Hematopoietic multipotent progenitor cell treated with erythropoietin and hydrocortisone succinate and interleukin-3 and kit ligand, for 4 days (in vitro differentiated cells): ENCODE data around the gene CACNA2D1.
A peak's percentile ranks its signal among the peaks of the same experiment; 100 is the strongest.
"Not testable (repeated sequence)": the region's sequence is repeated elsewhere in the genome, so short reads cannot be mapped to it uniquely, and the experiment has no call there.

Experiments
- DNase-seq: peaks from one replicate; pipeline ENCODE4 v3.0.0-alpha.2; 2015

CACNA2D1 gene

DNA sequence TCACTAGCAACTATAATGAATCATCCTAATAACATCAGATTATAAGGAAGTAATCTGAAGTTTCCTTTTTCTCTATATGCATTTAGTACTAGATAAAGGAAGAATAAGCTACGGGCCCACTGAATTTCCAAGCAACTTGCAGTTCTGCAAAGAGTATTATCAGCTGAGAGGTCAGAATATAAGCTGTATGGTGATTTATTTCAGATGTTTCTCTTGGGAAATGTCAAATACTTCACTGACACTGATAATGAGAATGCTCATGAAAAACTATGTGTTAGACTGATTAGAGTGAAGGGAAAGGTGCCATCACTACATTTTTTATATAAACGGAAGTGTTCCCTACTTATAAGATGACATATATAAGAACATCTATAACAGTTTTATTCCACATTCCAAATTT, 422.5 kb downstream of the CACNA2D1 start:
- DNase-seq, result no peak

DNA sequence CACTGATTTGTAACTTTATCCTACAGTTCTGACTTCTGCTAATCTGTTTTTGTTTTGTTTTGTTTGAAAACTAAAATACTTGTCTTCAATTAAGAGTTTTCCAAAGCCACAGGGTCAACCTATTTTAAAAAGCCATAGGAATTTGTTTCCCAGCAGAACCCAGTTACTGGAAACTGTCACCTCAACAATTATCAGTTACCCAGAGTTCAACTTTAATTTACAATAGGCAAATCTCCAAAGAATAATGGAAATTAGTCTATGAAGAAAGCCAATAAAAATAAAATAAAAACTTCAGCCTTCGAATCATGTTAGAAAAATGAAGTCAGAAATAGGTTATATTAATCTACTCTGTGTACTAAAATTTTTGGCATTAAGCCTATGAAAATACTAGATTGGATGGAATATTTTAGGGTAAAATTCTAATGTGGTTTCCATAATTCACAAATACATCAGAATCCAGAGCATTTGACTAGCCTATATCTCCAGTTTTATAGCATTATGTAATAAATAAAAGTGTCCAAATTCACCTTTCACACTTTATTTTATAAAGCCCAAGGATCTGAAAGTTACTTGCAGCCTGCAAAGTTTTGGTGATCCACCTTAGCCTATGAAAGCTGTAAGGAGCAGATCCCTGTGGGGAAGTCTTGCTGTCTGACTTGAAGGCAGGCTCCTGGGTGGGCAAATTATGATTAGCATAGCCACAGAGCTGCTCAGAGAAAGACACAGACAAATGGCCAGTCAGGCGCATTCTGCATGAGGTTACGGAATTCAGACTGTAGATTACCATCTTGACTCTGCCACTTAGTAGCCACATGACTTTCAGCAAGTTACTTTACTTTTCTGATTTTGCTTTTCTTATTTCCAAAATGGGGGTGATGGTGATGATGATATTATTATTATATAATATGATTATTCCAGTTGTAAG, 423.8 kb downstream of the CACNA2D1 start:
- peak; percentile 37 for DNase-seq

DNA sequence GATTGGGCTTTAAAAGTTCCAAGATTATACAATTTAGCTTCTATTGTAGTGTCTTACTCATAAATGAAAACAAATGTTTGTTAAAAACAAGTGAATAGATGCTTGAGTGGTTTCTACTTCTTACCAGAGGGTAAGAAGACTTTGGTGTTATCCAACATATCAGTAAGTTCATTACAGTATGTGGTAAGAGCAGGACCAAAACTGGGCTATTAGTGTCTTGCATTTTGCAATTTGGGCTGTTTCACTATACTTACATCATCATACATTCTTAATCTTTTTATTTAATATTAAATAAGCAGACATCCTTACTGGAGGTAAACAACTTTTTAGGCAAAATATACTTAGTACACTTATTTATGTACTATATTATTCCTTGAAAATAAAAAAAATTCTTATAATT, 425.4 kb downstream of the CACNA2D1 start:
- no peak for DNase-seq

DNA sequence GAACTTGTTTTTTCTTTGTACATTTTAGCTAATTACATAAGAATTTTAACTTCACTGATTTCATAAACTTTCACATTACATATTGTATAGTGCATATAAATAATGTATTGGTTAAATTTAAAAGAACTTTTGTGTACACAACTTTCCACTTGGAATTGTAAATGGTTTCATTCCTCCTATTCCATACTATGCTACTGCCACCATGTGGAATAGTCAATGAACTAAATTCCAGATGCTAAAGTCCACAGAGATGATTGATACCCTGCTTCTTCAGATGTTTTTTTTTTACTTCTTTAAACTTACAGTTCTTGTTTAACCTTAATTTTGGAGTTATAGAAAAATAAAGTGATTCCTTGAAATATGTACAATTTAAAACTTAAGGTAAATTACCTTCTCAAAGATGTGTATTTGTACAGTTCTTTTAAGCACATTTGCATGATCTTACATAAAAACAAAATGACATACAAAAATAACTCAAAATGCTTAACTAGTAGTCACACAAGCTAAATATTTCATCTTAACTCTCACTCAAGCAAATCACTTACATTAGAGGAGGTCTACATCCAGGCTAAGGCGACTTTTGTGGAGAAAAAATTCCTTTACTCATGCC, 426.1 kb downstream of the CACNA2D1 start:
- peak; percentile 37 for DNase-seq

DNA sequence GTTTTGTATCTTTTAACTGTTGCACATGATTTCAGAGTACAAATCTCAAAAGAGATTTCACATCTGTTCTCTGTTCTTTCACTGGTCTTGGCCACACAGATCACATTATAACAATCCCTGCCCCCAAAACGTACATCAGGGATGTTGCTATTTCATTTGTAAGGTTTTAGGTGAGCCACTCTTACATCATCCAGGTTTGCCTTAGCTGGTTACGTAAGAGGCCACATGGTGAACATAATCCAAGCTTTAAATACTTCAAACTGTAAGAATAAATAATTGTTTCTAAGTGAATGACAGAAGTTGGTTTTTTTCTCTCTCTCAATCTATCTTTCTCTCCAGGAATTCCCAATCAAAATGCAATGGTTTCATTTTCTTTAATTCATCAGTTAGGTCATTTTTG, 427.8 kb downstream of the CACNA2D1 start:
- no peak for DNase-seq

DNA sequence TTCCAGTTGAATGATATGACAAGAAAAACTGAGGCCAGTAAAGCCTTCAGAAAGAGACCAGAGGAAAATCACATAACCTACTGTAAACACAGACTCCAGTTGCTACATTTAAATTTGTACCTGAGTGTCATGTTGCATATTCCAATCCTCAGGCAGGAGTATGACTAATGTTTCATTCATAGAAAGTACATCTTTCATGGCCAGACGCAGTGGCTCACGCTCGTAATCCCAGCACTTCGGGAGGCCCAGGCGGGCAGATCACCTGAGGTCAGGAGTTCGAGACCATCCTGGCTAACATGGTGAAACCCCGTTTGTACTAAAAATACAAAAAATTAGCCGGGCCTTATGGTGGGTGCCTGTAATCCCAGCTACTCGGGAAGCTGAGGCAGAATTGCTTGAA, 429.0 kb downstream of the CACNA2D1 start:
- DNase-seq, result not testable (repeated sequence)

DNA sequence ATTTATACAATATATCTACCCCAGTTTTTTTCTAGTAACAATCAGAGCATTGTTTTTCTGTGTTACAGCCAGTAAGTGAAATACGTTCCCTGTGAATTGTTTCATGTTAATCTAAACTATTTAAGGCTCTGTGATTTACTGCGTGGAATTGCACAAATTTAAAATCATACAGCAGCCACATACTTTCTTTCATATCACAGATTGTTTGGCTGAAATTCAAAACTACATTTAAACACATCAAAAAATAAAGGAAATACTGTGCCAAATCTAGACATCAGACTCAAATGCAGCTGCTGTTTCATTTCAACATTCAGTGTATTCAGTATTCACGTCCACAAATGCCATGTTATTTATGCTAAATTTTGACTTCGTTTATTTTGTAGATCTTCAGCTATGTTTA, 431.1 kb downstream of the CACNA2D1 start:
- DNase-seq, result no peak

DNA sequence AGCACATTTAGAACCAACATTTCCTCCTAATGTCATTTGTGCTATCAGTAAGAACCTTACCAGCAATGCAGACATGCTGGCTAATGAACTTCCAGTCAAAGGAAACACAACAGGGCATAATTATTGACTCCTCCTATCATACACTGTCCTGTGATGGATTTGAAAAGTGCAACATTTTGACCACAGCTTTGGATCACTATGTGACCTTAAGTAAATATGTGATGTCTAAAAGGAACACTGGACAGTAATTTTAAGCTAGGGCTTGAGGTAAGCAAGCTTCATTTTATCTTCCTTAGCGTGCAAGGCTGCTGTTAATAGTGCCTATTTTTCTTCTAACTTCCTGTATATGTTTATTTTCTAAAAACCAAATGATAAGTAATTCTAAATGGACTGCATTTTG, 433.2 kb downstream of the CACNA2D1 start:
- no peak for DNase-seq

DNA sequence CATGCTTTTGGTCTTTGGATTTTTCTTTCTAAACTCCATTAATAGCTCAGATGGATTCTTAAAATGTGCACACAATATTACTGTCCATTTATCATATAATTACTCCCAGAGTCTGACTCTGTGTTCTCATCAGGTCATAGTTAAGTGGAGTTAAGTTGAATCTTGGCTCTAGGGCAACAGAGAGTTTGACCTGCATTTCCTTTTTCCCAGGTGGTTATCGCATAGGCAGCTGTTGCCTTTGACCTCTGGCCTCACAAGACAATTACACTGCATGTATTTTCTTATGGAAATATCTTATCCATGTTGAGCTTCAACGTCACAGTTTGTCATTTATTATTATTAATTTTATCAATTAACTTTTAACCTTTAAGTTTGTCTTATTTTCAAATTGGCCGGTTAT, 436.3 kb downstream of the CACNA2D1 start:
- DNase-seq, result no peak

DNA sequence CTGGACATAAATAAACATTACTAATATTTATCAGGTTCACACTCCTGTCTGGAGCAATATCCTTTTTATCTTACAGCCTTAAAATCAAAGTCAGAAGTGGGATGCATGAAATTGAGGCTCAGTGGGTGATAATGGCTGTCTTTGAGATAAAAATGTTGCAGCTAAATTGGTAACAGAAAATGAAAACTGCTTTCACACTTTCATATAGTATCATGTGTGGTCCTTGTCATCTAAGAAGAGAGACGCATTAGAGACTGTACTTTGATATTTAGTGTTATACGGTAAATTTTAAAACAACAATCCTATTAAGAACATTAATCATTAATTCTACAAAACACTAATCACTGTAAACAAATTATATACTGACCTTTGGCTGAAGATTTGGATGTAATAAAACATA, 438.5 kb downstream of the CACNA2D1 start:
- no peak for DNase-seq

DNA sequence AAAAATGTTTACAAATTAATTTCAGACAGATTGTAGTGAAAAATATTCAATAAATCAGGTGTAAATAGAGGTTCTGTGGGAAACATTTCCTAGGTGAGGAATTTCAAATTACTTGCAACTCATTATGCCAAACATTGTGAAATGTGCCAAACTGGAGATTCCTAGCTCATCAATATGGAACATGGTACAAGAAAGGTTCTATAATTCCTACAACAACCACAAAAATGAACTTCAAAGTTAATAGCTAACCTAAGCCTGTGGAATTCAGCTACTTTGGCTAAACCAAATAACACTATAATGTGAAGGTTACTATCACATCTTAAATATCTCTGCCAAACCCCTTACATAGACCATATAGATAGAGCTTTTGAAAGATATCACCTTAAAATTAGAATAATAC, 450.4 kb downstream of the CACNA2D1 start:
- no peak for DNase-seq

DNA sequence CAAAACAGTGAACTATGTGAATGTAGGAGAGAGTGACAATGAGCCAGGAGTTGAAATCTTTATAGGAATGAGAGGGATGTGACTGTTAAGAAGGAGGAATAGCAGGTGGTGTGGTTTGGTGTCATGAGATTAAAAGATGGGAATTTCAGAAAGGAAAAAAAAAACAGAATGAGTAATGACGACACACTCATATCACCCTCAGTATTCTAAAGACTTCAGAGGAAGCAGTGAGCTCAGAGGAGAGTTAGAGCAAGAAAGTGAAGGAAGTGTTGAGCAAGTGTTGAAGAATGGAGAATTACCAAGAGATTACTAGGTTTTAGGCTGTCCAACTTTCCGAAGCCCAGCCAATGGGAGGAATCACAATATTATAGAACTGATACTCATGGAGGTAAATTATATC, 453.2 kb downstream of the CACNA2D1 start:
- DNase-seq, result peak; percentile 1

DNA sequence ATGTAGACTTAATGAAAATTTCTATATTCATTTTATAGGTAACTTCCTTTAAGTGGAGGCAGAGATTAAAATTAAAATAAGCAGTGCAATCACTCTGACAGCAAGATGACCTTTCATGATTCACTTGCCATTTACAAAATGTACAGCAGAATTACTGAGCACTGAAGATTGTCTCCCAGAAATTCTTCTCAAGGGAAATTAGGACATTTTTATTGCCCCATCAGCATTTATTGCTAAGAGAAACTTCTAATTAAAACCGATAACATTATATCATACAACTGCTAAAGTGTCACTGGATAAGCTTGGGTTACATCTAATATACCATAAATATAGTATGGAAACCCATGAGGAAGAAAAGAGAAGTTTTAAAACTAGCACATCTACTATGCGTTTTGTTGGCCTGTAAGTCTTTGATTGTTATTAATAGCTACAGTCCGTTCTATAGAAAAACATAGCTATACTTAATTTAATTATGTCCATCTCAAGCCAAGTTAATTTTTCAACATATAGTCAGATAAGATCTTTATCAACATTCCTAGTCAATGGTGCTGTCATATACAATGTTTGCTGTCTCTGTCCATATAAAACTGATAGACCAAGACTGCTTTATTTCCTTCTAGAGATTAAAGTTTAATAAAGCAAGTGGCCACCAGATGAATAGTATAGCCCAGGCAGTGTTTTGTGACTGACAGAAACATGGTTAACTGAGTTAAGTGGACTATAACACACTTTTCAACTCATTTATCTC, 456.7 kb downstream of the CACNA2D1 start:
- no peak for DNase-seq

DNA sequence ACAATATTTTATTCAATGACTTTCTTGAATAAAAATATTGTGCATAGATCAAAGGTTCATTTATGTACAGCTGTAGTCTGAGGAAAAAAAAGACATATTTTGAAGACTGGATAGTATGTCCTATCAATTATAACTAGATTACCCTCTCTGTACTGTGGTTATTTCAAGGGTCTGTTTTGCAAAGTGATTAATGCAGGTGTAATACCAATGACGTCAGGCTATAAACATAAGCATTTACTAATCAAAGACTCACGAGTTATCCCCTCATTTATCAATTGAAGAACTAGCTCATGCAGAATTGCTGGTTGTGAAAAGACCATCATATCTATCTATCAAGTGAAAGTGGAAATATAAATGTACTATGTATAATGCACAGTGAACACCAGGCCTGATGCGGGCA, 460.2 kb downstream of the CACNA2D1 start:
- no peak for DNase-seq

DNA sequence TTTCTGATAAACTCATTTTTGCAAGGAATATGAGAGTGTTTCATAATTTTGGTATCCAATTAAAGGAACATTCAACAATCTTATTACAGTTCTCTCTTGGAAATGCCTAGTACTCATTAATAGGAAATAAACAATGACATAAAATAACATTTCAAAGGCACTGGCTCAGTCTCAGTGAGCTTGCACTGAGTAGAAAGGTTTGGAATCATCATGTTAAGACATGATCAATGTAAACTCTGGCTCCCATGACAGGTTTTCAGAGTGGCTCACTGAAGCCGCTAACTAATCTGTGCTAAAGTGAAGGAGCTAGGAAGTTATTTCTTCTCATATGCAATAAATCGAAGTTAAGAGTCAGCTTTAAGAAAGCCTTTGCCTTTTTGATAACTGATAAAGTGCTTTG, 470.5 kb downstream of the CACNA2D1 start:
- DNase-seq, result no peak

DNA sequence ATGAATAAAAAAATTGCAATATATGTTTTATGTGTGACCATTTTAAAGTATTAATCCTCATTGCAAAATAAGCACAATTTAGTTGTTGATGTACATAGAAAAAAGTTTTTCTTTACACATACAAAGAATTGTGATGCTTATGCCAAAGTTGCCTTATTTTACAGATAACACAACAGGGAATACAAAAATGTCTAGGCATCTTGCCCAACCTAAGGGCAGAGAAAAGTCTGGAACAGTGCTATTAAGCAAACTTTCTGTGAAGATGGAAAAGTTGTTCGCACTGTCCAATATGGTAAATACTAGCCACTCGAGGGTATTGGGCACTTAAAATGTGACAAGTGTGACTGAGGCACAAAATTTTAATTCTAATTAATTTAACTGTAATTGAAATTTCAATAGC, 483.6 kb downstream of the CACNA2D1 start:
- DNase-seq, result no peak

DNA sequence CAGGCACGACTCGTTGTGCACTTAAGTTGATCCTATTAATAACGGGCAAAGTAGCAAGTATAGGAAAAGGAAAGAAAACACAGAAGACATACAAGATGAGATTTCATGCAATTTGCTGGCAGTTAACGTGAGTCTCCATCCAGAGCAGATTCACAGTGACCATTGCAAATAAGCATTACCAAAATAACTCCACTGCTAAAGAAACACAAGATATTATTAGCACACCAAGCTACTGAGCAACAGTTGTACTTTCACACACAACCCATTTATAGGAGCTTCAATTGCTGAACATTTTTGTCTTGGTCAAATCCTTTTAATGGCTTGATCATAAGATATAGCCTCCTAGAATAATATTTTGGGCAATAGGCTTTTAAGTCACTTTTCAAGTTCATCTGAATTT, 486.1 kb downstream of the CACNA2D1 start:
- DNase-seq, result no peak

DNA sequence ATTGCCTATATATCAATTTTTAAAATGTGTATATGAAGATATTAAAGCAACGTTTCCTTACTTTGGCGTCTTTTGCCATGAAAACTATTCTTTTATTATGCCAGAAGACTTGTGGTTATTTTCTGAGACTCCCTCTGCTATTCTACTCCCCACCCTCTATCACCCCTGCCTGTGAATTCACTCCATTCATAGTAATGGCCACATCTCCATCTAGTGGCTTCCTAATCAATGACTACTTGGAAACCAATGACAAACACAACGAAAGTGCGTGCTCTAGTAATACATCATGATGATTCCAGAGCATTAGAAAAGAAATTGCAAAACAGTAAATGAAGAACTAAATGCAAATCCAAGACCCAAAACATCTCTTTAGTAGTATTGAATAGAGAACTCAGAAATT, 487.1 kb downstream of the CACNA2D1 start:
- DNase-seq, result peak; percentile 84

DNA sequence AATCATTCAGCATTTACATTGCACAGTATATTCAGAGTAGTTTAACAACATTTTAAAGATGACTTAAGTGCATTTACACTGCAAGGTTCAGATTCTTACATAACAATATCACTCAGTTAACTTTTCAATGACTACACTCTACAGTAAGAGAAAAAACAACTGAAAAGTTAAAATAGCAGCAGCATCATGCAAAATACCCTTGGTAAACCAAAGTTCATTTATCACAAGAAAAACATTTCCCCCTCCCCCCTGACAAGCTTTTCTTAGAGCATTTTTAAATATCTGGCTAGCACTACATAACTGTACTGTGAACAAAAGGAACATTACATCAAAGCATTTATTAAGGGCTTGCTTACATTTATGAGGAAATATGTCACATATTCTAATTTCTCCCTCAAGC, 494.3 kb downstream of the CACNA2D1 start:
- no peak for DNase-seq

DNA sequence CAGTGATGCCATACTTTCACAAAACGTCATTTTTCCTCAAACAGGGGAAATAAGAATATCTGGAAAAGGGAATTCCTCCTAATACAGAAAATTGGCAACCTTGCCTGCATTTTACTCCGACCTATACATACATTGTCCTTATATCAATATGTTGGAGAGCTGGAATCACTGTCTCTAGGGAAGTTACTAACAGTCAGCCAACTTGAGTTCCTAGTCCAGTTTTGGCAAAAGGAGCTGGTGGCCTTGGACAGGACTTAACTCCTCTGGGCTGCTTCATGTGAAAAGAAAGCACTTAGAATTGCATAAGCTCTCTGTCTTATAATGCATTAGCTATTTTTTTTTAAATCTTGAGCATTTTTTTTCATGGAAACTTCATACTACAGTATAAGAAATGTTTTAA, 499.5 kb downstream of the CACNA2D1 start:
- DNase-seq, result no peak

DNA sequence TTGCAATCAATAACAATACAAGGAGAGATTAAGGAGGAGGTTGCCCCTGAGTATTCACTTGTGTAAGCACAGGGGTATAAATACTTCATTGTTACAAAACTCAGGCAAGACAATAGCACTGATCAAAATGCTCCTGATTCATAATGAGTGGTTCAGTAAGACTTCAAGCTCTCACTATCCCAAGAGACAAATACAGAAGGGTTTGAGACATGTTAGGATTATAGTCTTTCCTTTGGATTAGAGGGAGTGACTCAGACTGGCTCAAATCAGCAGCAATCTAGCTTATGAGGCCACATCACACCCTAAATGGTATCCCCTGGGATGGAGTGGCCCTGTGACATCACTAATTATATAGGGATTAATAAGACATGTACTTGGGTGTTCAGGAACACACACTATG, 506.5 kb downstream of the CACNA2D1 start:
- no peak for DNase-seq

DNA sequence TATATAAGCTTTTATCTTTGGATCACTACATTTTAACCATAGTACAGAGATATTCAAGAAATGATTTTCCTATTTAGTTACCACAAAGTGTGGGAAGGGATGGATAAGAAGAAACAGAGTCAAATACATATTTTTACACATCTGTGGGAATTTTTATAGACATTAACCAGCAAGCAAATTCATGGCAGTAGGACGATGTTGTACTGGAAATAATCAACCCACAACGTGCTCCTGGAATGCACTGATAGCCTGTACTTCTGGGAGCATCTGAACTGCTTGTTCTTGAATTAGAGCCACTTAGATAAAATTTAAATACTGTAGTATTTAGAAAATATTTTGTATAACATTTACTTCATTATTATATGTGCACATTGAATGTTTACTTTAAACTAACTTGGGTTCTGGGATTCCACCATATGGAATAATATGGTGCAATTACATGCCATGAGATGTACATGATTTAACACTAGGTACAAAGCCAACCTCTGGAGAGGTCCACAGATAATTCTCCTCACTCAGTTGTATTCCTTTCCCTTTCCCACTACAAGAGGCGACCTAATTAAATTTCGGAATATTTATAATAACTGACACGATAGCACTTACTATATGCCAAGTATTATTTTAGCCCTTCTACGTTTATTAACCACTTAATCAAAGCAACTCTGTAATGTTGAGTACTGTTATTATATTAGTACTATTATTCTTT, 508.8 kb downstream of the CACNA2D1 start:
- no peak for DNase-seq

DNA sequence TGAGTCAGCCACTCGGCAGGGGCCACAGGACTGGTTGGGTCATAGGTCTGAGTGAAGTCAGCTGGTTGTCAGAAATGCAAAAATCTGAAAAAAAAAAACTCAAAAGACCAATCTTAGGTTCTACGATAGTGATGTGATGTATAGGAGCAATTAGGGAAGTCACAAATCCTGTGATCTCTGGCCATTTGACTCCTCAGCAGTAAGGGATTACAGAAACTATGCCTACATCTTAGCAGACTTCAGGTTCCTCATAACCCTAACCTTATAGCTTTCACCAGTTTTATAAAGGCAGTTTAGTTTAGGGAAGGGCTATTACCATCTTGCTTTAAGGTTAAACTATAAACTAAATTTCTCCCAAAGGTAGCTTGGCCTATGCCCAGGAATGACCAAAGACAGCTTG, 510.6 kb downstream of the CACNA2D1 start:
- DNase-seq, result no peak
